Measurements from ENCODE around the gene HORMAD1.
A peak's percentile ranks its signal among the peaks of the same experiment; 100 is the strongest.
"Not testable (repeated sequence)": the region's sequence is repeated elsewhere in the genome, so short reads cannot be mapped to it uniquely, and the experiment has no call there.

GRCh38 chr1:150765977-150766301 is 45.2 kb upstream of the HORMAD1 start:
- TF ChIP-seq, protein P1, sequence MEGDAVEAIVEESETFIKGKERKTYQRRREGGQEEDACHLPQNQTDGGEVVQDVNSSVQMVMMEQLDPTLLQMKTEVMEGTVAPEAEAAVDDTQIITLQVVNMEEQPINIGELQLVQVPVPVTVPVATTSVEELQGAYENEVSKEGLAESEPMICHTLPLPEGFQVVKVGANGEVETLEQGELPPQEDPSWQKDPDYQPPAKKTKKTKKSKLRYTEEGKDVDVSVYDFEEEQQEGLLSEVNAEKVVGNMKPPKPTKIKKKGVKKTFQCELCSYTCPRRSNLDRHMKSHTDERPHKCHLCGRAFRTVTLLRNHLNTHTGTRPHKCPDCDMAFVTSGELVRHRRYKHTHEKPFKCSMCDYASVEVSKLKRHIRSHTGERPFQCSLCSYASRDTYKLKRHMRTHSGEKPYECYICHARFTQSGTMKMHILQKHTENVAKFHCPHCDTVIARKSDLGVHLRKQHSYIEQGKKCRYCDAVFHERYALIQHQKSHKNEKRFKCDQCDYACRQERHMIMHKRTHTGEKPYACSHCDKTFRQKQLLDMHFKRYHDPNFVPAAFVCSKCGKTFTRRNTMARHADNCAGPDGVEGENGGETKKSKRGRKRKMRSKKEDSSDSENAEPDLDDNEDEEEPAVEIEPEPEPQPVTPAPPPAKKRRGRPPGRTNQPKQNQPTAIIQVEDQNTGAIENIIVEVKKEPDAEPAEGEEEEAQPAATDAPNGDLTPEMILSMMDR (IDR thresholded peaks at IDR 0.05), result not testable (repeated sequence)
- not testable (repeated sequence) for TF ChIP-seq EP300, POLR2A (IDR thresholded peaks at IDR 0.05)
- peak in 1 of 2 donors; percentile 19 for TF ChIP-seq POLR2AphosphoS5 (IDR thresholded peaks at IDR 0.05)
